Brain microvascular endothelial cell (primary cell): ENCODE data around the gene KCNJ15.

Source experiments
- DNase-seq: peaks from one replicate; pipeline ENCODE4 v3.0.0-alpha.2; 2020
- H3K27ac ChIP-seq: fragments of 250-450 bp; sonication (Bioruptor Pico); 2 replicates; pipeline ENCODE4 v1.5.1; 2020; ENCODE audit warnings: mild to moderate bottlenecking, moderate library complexity
- H3K27me3 ChIP-seq: fragments of 250-450 bp; sonication (Bioruptor Pico); replicated peaks from 2 replicates; pipeline ENCODE4 v1.5.1; 2020; ENCODE audit warnings: mild to moderate bottlenecking
- H3K36me3 ChIP-seq: fragments of 250-450 bp; sonication (Bioruptor Pico); replicated peaks from 2 replicates; pipeline ENCODE4 v1.5.1; 2020; ENCODE audit warnings: mild to moderate bottlenecking
- H3K4me3 ChIP-seq: 2 replicates; pipeline ENCODE4 v1.5.1; 2011; ENCODE audit warnings: low read depth, mild to moderate bottlenecking, control low read depth, low read length, moderate library complexity
- CTCF ChIP-seq: IDR thresholded peaks from 2 replicates; pipeline ENCODE4 v1.5.1; 2011; ENCODE audit warnings: low read depth, mild to moderate bottlenecking, moderate library complexity, low read length, control low read depth, inconsistent platforms; ENCODE audit errors: missing control alignments
- in situ Hi-C: cut with HindIII; loops from 2 replicates; pipeline ENCODE4 v1.10.0; 2017; ENCODE audit warnings: low sequenced_read_pairs, low pct_ligation_motif_present

Gene KCNJ15

GRCh38 chr21:38349977-38350376 is 93.2 kb downstream of the KCNJ15 start:
- no peaks in the 10 kb centered on the region for H3K27me3 ChIP-seq
- in situ Hi-C loops = loop anchor here (25.0 kb wide), 1 partner anchor 588 kb away; no protein-coding TSS in a partner anchor
- no peak for TF ChIP-seq CTCF
- H3K27ac ChIP-seq = peak overlapping the region; percentile 76
- H3K4me3 ChIP-seq = no peak overlapping the region
- H3K36me3 ChIP-seq = no peaks in the 10 kb centered on the region
- DNase-seq = no peak

GRCh38 chr21:38350684-38351083 is 93.9 kb downstream of the KCNJ15 start:
- no peak for TF ChIP-seq CTCF
- H3K27ac ChIP-seq = no peak overlapping the region
- H3K36me3 ChIP-seq = no peaks in the 10 kb centered on the region
- in situ Hi-C loops = loop anchor here (25.0 kb wide), 1 partner anchor 588 kb away; no protein-coding TSS in a partner anchor
- H3K4me3 ChIP-seq = no peak overlapping the region
- no peak for DNase-seq
- no peaks in the 10 kb centered on the region for H3K27me3 ChIP-seq

GRCh38 chr21:38351176-38351959 is 94.6 kb downstream of the KCNJ15 start:
- Histone ChIP-seq H3K27me3 (no peaks in the 10 kb centered on the region), H3K36me3 (no peaks in the 10 kb centered on the region), H3K4me3 (no peak overlapping the region), H3K27ac (peak overlapping the region; percentile 87)
- DNase-seq = no peak
- in situ Hi-C loops = loop anchor here (25.0 kb wide), 1 partner anchor 589 kb away; no protein-coding TSS in a partner anchor
- no peak for TF ChIP-seq CTCF

GRCh38 chr21:38351961-38352521 is 95.2 kb downstream of the KCNJ15 start:
- H3K36me3 ChIP-seq = no peaks in the 10 kb centered on the region
- in situ Hi-C loops = loop anchor here (25.0 kb wide), 1 partner anchor 590 kb away; no protein-coding TSS in a partner anchor
- peak; percentile 72 for DNase-seq
- H3K27ac ChIP-seq = peak overlapping the region; percentile 87
- H3K4me3 ChIP-seq = no peak overlapping the region
- no peaks in the 10 kb centered on the region for H3K27me3 ChIP-seq
- no peak for TF ChIP-seq CTCF

- DNase-seq = peak; percentile 68
- Histone ChIP-seq H3K27ac (peak overlapping the region; percentile 87), H3K36me3 (no peaks in the 10 kb centered on the region), H3K4me3 (no peak overlapping the region), H3K27me3 (no peaks in the 10 kb centered on the region)
- in situ Hi-C loops = loop anchor here (25.0 kb wide), 1 partner anchor 590 kb away; no protein-coding TSS in a partner anchor
- TF ChIP-seq CTCF = peak; percentile 89
These were observed 95.9 kb downstream of the KCNJ15 start for GRCh38 chr21:38352536-38353219.
